H1 (cell line): ENCODE results near the gene HSPA5. TPM values are rescaled to one million over a fixed set of nuclear protein-coding genes. Genes with fewer than 3 reads are reported as not detected.

Source experiments
- CHD7 ChIP-seq: fragments of 300-600 bp; sonication (generic); IDR thresholded peaks from 2 replicates; pipeline ENCODE4 v1.7.1; 2012; ENCODE audit warnings: low read length, moderate library complexity, mild to moderate bottlenecking, inconsistent platforms; ENCODE audit not compliant: insufficient replicate concordance
- CREB1 ChIP-seq: IDR thresholded peaks from 2 replicates; pipeline ENCODE4 v1.6.1; 2012; ENCODE audit warnings: inconsistent platforms
- RFX5 ChIP-seq: IDR thresholded peaks from 2 replicates; pipeline ENCODE4 v1.6.1; 2011; ENCODE audit warnings: low read depth, low read length, improper control_type of control experiment, borderline replicate concordance
- SIN3A ChIP-seq, 2 experiments: IDR thresholded peaks in 1 of 2; conservative IDR thresholded peaks in 1 of 2; 2 replicates each; pipeline ENCODE4 v1.6.1; 2011 to 2012; ENCODE audit warnings: low read length in 2 of 2, improper control_type of control experiment in 1 of 2, low read depth in 1 of 2, mild to moderate bottlenecking in 1 of 2
- SIX5 ChIP-seq: IDR thresholded peaks from 2 replicates; pipeline ENCODE4 v1.6.1; 2011; ENCODE audit warnings: mild to moderate bottlenecking, low read depth, low read length
- SP1 ChIP-seq: IDR thresholded peaks from 2 replicates; pipeline ENCODE4 v1.6.1; 2011; ENCODE audit warnings: low read depth, low read length
- SP2 ChIP-seq: IDR thresholded peaks from 2 replicates; pipeline ENCODE4 v1.6.1; 2012; ENCODE audit warnings: mild to moderate bottlenecking, low read length, inconsistent platforms
- polyA plus RNA-seq, 7 experiments: library from polyadenylated mRNA; depleted of rRNA in 3 of 7; stranded (reverse) in 5 of 7; unstranded in 2 of 7; fragments of >200 nt in 5 of 7; fragments of 200-250 nt in 2 of 7; gene quantifications; 1 replicate in 5 of 7; 2 replicates in 1 of 7; 4 replicates in 1 of 7; pipeline versions ENCODE4 v1.2.1 to v1.2.3, GENCODE V29; 2011 to 2013; ENCODE audit warnings: missing spikeins in 2 of 7, mixed read lengths in 2 of 7
- total RNA-seq: library from RNA; stranded (reverse); fragmentation: NEBNext Ultra II Directional; extraction: Animal tissue kit (Norgen Biotek cat#: 25700); gene quantifications from 2 replicates; pipeline ENCODE4 v1.2.1, GENCODE V29; 2021
- TF ChIP-seq, protein P1 (sequence below): IDR thresholded peaks from 2 replicates; pipeline ENCODE4 v1.6.1; 2012; ENCODE audit warnings: inconsistent platforms

The HSPA5 gene
- total and polyA plus RNA-seq, 2 of the 8 experiments (the other 6 are each of a cell fraction or from before 2014, with no cell fraction given): 91.3 to 352 TPM

GRCh38 chr9:125243792-125244260, 2.7 kb upstream of the HSPA5 start (continued):
- no peak for TF ChIP-seq CREB1
- no peak for TF ChIP-seq SP2
- TF ChIP-seq, protein P1, sequence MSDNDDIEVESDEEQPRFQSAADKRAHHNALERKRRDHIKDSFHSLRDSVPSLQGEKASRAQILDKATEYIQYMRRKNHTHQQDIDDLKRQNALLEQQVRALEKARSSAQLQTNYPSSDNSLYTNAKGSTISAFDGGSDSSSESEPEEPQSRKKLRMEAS: no peak
- TF ChIP-seq CHD7: no peak
- TF ChIP-seq RFX5: no peak
- TF ChIP-seq SIX5: no peak
- TF ChIP-seq SP1: no peak
- no peak for TF ChIP-seq SIN3A (conservative IDR thresholded peaks at IDR 0.05 in 1 of 2, IDR thresholded peaks at IDR 0.05 in 1 of 2; ENCODE audit: low read depth in 1 of 2, low read length in 2 of 2)
